CD14-positive monocyte (primary cell): ENCODE measurements around the gene CARNS1. TPM values are rescaled to one million over a fixed set of nuclear protein-coding genes. Genes with fewer than 3 reads are reported as not detected.

Experiments
- DNase-seq, 3 donors: peaks; one replicate each; pipeline ENCODE4 v3.0.0-alpha.2; 2011 to 2022
- H2AFZ ChIP-seq: 2 replicates; pipeline ENCODE4 v1.6.0; 2012; ENCODE audit warnings: mild to moderate bottlenecking, low read depth, low read length, inconsistent platforms; ENCODE audit not compliant: insufficient read depth, poor library complexity, severe bottlenecking
- H3K27ac ChIP-seq, 2 donors: 1 replicate in 1 of 2; 2 replicates in 1 of 2; pipeline ENCODE4 v1.5.1; 2012 to 2013; ENCODE audit warnings: low read length in 2 of 2, control low read depth in 1 of 2, inconsistent platforms in 1 of 2, low read depth in 1 of 2, mild to moderate bottlenecking in 1 of 2
- H3K27me3 ChIP-seq, 2 donors: one replicate each; pipeline versions ENCODE4 v1.6.0 to v1.6.1; 2011 to 2013; ENCODE audit warnings: low read length in 2 of 2; ENCODE audit not compliant: control insufficient read depth in 2 of 2, insufficient read depth in 2 of 2
- H3K36me3 ChIP-seq, 2 donors: replicated peaks in 1 of 2; 1 replicate in 1 of 2; 2 replicates in 1 of 2; pipeline versions ENCODE4 v1.5.1 to v1.6.1; 2012 to 2013; ENCODE audit warnings: low read length in 2 of 2, control low read depth in 1 of 2, inconsistent platforms in 1 of 2, mild to moderate bottlenecking in 1 of 2; ENCODE audit not compliant: insufficient read depth in 2 of 2, control insufficient read depth in 1 of 2
- H3K4me1 ChIP-seq, 2 donors: 1 replicate in 1 of 2; 2 replicates in 1 of 2; pipeline versions ENCODE4 v1.5.1 to v1.6.1; 2012 to 2013; ENCODE audit warnings: low read length in 2 of 2, control low read depth in 1 of 2, inconsistent platforms in 1 of 2, mild to moderate bottlenecking in 1 of 2, moderate library complexity in 1 of 2; ENCODE audit not compliant: insufficient read depth in 2 of 2, control insufficient read depth in 1 of 2
- H3K4me2 ChIP-seq: replicated peaks from 2 replicates; pipeline ENCODE3; 2012; ENCODE audit warnings: low read length, moderate library complexity, mild to moderate bottlenecking; ENCODE audit not compliant: poor library complexity, severe bottlenecking; ENCODE audit errors: extremely low read depth
- H3K4me3 ChIP-seq, 3 experiments: fragments of 200-600 bp in 1 of 3; sonication (generic) in 1 of 3; replicated peaks in 1 of 3; 1 replicate in 2 of 3; 2 replicates in 1 of 3; pipeline ENCODE4 v1.5.1; 2011 to 2013; ENCODE audit warnings: low read length in 3 of 3, mild to moderate bottlenecking in 3 of 3, control low read depth in 2 of 3, low read depth in 2 of 3, inconsistent platforms in 1 of 3, moderate library complexity in 1 of 3
- H3K79me2 ChIP-seq: 2 replicates; pipeline ENCODE4 v1.6.0; 2012; ENCODE audit warnings: mild to moderate bottlenecking, control low read depth, inconsistent platforms, low read length, moderate library complexity; ENCODE audit not compliant: insufficient read depth
- H3K9ac ChIP-seq: 2 replicates; pipeline ENCODE4 v1.6.0; 2017; ENCODE audit warnings: low read length, mild to moderate bottlenecking; ENCODE audit not compliant: insufficient read depth, poor library complexity, severe bottlenecking
- H3K9me3 ChIP-seq, 2 donors: replicated peaks in 1 of 2; 1 replicate in 1 of 2; 2 replicates in 1 of 2; pipeline versions ENCODE4 v1.5.1 to v1.6.1; 2012 to 2013; ENCODE audit warnings: low read length in 2 of 2, control low read depth in 1 of 2; ENCODE audit not compliant: control insufficient read depth in 1 of 2, insufficient read depth in 1 of 2
- H4K20me1 ChIP-seq: 2 replicates; pipeline ENCODE4 v1.6.0; 2012; ENCODE audit warnings: mild to moderate bottlenecking, low read length, control low read depth, moderate library complexity; ENCODE audit not compliant: insufficient read depth
- H3K27ac Mint-ChIP-seq, 7 donors: one replicate each; pipeline ENCODE4 v1.8.0; 2020; ENCODE audit warnings: mild to moderate bottlenecking in 7 of 7, mixed read lengths in 7 of 7, moderate library complexity in 6 of 7, inconsistent platforms in 2 of 7
- H3K27me3 Mint-ChIP-seq, 3 donors: one replicate each; pipeline ENCODE4 v1.8.0; 2021 to 2022; ENCODE audit warnings: low read depth in 3 of 3, mild to moderate bottlenecking in 3 of 3, mixed read lengths in 3 of 3, moderate library complexity in 3 of 3, inconsistent platforms in 1 of 3
- H3K36me3 Mint-ChIP-seq, 2 donors: one replicate each; pipeline ENCODE4 v1.8.0; 2020; ENCODE audit warnings: mixed read lengths in 2 of 2, inconsistent platforms in 1 of 2, mild to moderate bottlenecking in 1 of 2
- H3K4me1 Mint-ChIP-seq: one replicate; pipeline ENCODE4 v1.8.0; 2020; ENCODE audit warnings: mild to moderate bottlenecking, mixed read lengths
- H3K4me3 Mint-ChIP-seq, 2 donors: one replicate each; pipeline ENCODE4 v1.8.0; 2020; ENCODE audit warnings: mild to moderate bottlenecking in 2 of 2, mixed read lengths in 2 of 2, moderate library complexity in 1 of 2
- H3K9me3 Mint-ChIP-seq, 7 donors: one replicate each; pipeline ENCODE4 v1.8.0; 2020 to 2022; ENCODE audit warnings: mixed read lengths in 7 of 7, mild to moderate bottlenecking in 6 of 7, moderate library complexity in 6 of 7, inconsistent platforms in 2 of 7
- WGBS: methylation state at CpG from one replicate; pipeline ENCODE4 v1.1.5; 2013; ENCODE audit warnings: missing lambda C conversion rate; ENCODE audit not compliant: insufficient coverage; 5-methylcytosine and 5-hydroxymethylcytosine counted together
- intact Hi-C, 2 donors: fragments of 100-400 bp; cut with micrococcal nuclease; formaldehyde crosslinking; loops; one replicate each; pipeline versions ENCODE4 v1.15.0 to v1.15.1; 2023
- polyA plus RNA-seq, 3 donors: library from polyadenylated mRNA; depleted of rRNA in 1 of 3; unstranded in 2 of 3; stranded (reverse) in 1 of 3; fragments of 300-500 nt in 2 of 3; fragments of >200 nt in 1 of 3; fragmentation: Illumina TruSeq in 2 of 3; gene quantifications; 1 replicate in 2 of 3; 2 replicates in 1 of 3; pipeline ENCODE4 v1.2.3, GENCODE V29; 2012 to 2021
- TF ChIP-seq, protein P1 (sequence below): fragments of 200-600 bp; IDR thresholded peaks from one replicate; pipeline ENCODE4 v1.8.0; 2022; ENCODE audit warnings: antibody characterized with exemption, mild to moderate bottlenecking

The CARNS1 gene
- polyA plus RNA-seq, 3 donors, result 0.09 TPM; not detected in 2

DNA sequence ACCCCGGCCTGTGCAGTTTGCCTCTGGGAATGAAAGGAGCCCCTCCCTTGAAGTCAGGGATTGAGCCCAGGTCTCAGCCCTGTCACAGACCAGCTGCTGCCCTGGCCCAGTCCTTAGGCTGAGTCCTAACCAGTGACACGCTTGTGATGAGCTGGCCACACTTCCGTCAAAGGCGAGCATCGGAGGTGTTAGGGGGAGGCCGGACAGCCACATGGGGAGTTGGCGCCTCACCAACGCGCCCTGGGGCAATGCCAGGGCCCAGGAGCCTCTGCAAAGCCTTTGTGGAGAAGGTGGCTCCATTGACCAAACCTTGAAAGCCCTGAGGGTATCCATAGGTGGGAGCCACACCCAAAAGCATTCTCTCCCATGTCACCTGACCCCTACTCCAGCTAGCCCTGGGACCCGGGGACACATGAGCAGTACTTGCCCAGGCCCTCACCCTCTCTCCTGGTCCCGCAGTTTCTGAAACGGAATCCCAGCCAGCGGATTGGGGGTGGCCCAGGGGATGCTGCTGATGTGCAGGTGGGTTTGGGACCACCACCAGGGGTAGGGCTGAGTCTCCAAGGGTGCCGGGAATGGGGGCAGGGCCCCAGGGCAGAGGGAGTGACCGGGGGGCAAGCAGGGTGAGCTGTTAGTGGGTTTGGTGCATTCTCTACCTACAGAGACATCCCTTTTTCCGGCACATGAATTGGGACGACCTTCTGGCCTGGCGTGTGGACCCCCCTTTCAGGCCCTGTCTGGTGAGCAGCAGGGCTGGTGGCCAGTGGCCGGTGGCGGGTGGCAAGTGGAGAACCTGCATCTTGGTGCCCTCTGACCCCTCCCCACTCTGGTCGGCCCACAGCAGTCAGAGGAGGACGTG lies 18.3 kb downstream of the CARNS1 start:
- no peak overlapping the region for H3K27ac Mint-ChIP-seq

DNA sequence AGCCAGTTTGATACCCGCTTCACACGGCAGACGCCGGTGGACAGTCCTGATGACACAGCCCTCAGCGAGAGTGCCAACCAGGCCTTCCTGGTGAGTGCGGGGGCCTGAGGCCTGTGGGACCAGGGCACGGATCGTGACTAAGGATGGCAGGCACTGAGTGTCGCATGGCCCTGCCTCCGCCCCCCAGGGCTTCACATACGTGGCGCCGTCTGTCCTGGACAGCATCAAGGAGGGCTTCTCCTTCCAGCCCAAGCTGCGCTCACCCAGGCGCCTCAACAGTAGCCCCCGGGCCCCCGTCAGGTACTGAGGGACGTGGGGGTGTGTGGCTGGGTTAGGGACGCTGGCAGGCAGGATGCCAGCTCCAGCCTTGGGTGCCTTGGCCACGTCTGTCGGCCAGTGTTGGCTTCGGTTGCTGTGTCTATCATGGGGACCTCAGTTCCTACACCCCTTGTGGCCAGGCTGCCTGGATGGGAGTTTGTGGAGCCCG lies 19.0 kb downstream of the CARNS1 start:
- Histone ChIP-seq H3K4me3 (no peak overlapping the region), H2AFZ (no peak overlapping the region), H3K27me3 (no peaks in the 10 kb centered on the region), H4K20me1 (peaks cover 57% of the 10 kb centered on the region), H3K36me3 (peaks cover 47 to 76% of the 10 kb centered on the region in 2 donors), H3K9me3 (no peaks in the 10 kb centered on the region), H3K4me1 (peaks cover 15 to 20% of the 10 kb centered on the region in 2 donors), H3K4me2 (no peak overlapping the region), H3K79me2 (peaks cover 5% of the 10 kb centered on the region), H3K9ac (no peak overlapping the region), H3K27ac (no peak overlapping the region)
- Mint-ChIP-seq H3K4me1 (peaks cover 17% of the 10 kb centered on the region), H3K27ac (no peak overlapping the region), H3K9me3 (no peaks in the 10 kb centered on the region), H3K27me3 (no peaks in the 10 kb centered on the region), H3K36me3 (peaks cover 45 to 67% of the 10 kb centered on the region in 2 donors), H3K4me3 (no peak overlapping the region)
- intact Hi-C loops, result no loop called here
- TF ChIP-seq, protein P1, sequence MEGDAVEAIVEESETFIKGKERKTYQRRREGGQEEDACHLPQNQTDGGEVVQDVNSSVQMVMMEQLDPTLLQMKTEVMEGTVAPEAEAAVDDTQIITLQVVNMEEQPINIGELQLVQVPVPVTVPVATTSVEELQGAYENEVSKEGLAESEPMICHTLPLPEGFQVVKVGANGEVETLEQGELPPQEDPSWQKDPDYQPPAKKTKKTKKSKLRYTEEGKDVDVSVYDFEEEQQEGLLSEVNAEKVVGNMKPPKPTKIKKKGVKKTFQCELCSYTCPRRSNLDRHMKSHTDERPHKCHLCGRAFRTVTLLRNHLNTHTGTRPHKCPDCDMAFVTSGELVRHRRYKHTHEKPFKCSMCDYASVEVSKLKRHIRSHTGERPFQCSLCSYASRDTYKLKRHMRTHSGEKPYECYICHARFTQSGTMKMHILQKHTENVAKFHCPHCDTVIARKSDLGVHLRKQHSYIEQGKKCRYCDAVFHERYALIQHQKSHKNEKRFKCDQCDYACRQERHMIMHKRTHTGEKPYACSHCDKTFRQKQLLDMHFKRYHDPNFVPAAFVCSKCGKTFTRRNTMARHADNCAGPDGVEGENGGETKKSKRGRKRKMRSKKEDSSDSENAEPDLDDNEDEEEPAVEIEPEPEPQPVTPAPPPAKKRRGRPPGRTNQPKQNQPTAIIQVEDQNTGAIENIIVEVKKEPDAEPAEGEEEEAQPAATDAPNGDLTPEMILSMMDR, result no peak
- DNase-seq, result no peak
- 92% methylated on average over 16 of the region's 23 CpGs for WGBS

More for the DNA sequence above, 18.3 kb downstream of the CARNS1 start:
- Histone ChIP-seq H3K36me3 (peaks cover 47 to 72% of the 10 kb centered on the region in 2 donors), H3K27ac (no peak overlapping the region), H3K79me2 (peaks cover 12% of the 10 kb centered on the region), H3K27me3 (no peaks in the 10 kb centered on the region), H3K4me1 (peaks cover 21 to 22% of the 10 kb centered on the region in 2 donors), H3K9me3 (no peaks in the 10 kb centered on the region), H3K9ac (no peak overlapping the region), H3K4me2 (no peak overlapping the region), H3K4me3 (no peak overlapping the region), H2AFZ (no peak overlapping the region), H4K20me1 (peaks cover 52% of the 10 kb centered on the region)
- no peak overlapping the region for H3K4me3 Mint-ChIP-seq
- H3K36me3 Mint-ChIP-seq, result peaks cover 40 to 64% of the 10 kb centered on the region in 2 donors
- DNase-seq, result no peak
- peaks cover 0 to under 1% (median 0%) of the 10 kb centered on the region in 7 donors for H3K9me3 Mint-ChIP-seq
- peaks cover 18% of the 10 kb centered on the region for H3K4me1 Mint-ChIP-seq
- intact Hi-C loops, result no loop called here
- TF ChIP-seq, protein P1, result no peak
- no peaks in the 10 kb centered on the region for H3K27me3 Mint-ChIP-seq
- WGBS, result 74% methylated on average over 11 of the region's 22 CpGs
